ENCODE results near the gene GATC. TPM values are rescaled to one million over a fixed set of nuclear protein-coding genes. Genes with fewer than 3 reads are reported as not detected.

GATC gene
- total and polyA plus RNA-seq, 2 experiments from 2014 or later: 18.5 to 20.1 TPM

GRCh38 chr12:120495186-120495730 is 49.0 kb downstream of the GATC start:
- Mint-ChIP-seq H3K36me3 (ENCODE audit: low read depth) (peaks cover 34% of the 10 kb centered on the region), H3K27ac (peak overlapping the region; percentile 91), H3K9me3 (peaks cover 2% of the 10 kb centered on the region; the same call in 2 of the 3 replicates), H3K4me1 (peaks cover 21% of the 10 kb centered on the region), H3K27me3 (ENCODE audit: insufficient read depth, low read depth, poor library complexity) (peaks cover 7% of the 10 kb centered on the region), H3K4me3 (peak overlapping the region; percentile 97)
- Histone ChIP-seq H3K79me2 (replicated peaks; ENCODE audit: insufficient read depth) (peaks cover 23% of the 10 kb centered on the region), H3K27ac (ENCODE audit: low read depth) (no peak overlapping the region), H2AFZ (peak overlapping the region; percentile 88), H3K4me1 (ENCODE audit: insufficient read depth) (peaks cover 14% of the 10 kb centered on the region; the same call in 1 of the 2 replicates), H4K20me1 (replicated peaks; ENCODE audit: insufficient read depth) (peaks cover 19% of the 10 kb centered on the region), H3K9me2 (ENCODE audit: insufficient read depth) (no peaks in the 10 kb centered on the region), H3K27me3 (ENCODE audit: insufficient read depth) (no peaks in the 10 kb centered on the region), H3K4me3 (peak overlapping the region; percentile 98), H3K4me2 (peak overlapping the region; percentile 81), H3K36me3 (ENCODE audit: insufficient read depth) (peaks cover 10% of the 10 kb centered on the region; the same call in 1 of the 2 replicates), H3F3A (replicated peaks; ENCODE audit: low read depth) (peaks cover 14% of the 10 kb centered on the region)
- ATAC-seq (peak; percentile 25), DNase-seq (ENCODE audit: low spot score) (peak; percentile 28)
- TF ChIP-seq CREB1 (CRISPR knock-in tag; IDR thresholded peaks at IDR 0.05; ENCODE audit: low read depth) (0 out of 2 replicates have a peak, but pooled peaks have one; percentile 12), JUNB (IDR thresholded peaks at IDR 0.05; ENCODE audit: unreplicated experiment) (no peak)

GRCh38 chr12:120495731-120496412 is 49.6 kb downstream of the GATC start, which contains the start of gene DYNLL1:
DYNLL1 (plus strand) TSS chr12:120496113; CDS start chr12:120496422, 309 bp downstream.
- peak within 1 kb of the TSS; percentile 97 for H3K27ac Mint-ChIP-seq
- peaks cover 2% of the 10 kb centered on the region; the same call in 2 of the 3 replicates for H3K9me3 Mint-ChIP-seq
- Histone ChIP-seq H3K27ac (ENCODE audit: low read depth) (peak within 1 kb of the TSS; percentile 81), H3K27me3 (ENCODE audit: insufficient read depth) (no peaks in the 10 kb centered on the region), H3K79me2 (replicated peaks; ENCODE audit: insufficient read depth) (peaks cover 23% of the 10 kb centered on the region), H2AFZ (peak within 1 kb of the TSS; percentile 88), H4K20me1 (replicated peaks; ENCODE audit: insufficient read depth) (peaks cover 19% of the 10 kb centered on the region), H3K4me2 (peak within 1 kb of the TSS; percentile 99), H3K4me3 (peak within 1 kb of the TSS; percentile 98), H3K36me3 (ENCODE audit: insufficient read depth) (peaks cover 10% of the 10 kb centered on the region; the same call in 1 of the 2 replicates), H3K4me1 (ENCODE audit: insufficient read depth) (peaks cover 14% of the 10 kb centered on the region; the same call in 1 of the 2 replicates), H3K9me2 (ENCODE audit: insufficient read depth) (no peaks in the 10 kb centered on the region), H3F3A (replicated peaks; ENCODE audit: low read depth) (peaks cover 14% of the 10 kb centered on the region)
- H3K4me3 Mint-ChIP-seq: peak within 1 kb of the TSS; percentile 97
- H3K27me3 Mint-ChIP-seq (ENCODE audit: insufficient read depth, low read depth, poor library complexity): peaks cover 9% of the 10 kb centered on the region
- peak; percentile 98 for DNase-seq (ENCODE audit: low spot score)
- peaks cover 21% of the 10 kb centered on the region for H3K4me1 Mint-ChIP-seq
- H3K36me3 Mint-ChIP-seq (ENCODE audit: low read depth): peaks cover 40% of the 10 kb centered on the region
- peak; percentile 91 for ATAC-seq
- TF ChIP-seq EZH2 (IDR thresholded peaks at IDR 0.05; ENCODE audit: low read depth, unreplicated experiment) (no peak), ZNF462 (CRISPR knock-in tag; IDR thresholded peaks at IDR 0.05) (no peak), CTCF (conservative IDR thresholded peaks at IDR 0.05; ENCODE audit: low read depth in 2 of 2) (no peak), JUNB (IDR thresholded peaks at IDR 0.05; ENCODE audit: unreplicated experiment) (no peak), NANOG (IDR thresholded peaks at IDR 0.05; ENCODE audit: borderline replicate concordance) (no peak), EZH2phosphoT487 (IDR thresholded peaks at IDR 0.05; ENCODE audit: unreplicated experiment) (no peak), REST (IDR thresholded peaks at IDR 0.05; ENCODE audit: unreplicated experiment) (peak; percentile 55)
